Fibroblast of upper back skin (primary cell): ENCODE results near the gene CCR4.
"Not testable (repeated sequence)": the region's sequence is repeated elsewhere in the genome, so short reads cannot be mapped to it uniquely, and the experiment has no call there.

ENCODE experiments used
- DNase-seq: peaks from one replicate; pipeline ENCODE4 v3.0.0-alpha.2; 2013

The CCR4 gene

DNA sequence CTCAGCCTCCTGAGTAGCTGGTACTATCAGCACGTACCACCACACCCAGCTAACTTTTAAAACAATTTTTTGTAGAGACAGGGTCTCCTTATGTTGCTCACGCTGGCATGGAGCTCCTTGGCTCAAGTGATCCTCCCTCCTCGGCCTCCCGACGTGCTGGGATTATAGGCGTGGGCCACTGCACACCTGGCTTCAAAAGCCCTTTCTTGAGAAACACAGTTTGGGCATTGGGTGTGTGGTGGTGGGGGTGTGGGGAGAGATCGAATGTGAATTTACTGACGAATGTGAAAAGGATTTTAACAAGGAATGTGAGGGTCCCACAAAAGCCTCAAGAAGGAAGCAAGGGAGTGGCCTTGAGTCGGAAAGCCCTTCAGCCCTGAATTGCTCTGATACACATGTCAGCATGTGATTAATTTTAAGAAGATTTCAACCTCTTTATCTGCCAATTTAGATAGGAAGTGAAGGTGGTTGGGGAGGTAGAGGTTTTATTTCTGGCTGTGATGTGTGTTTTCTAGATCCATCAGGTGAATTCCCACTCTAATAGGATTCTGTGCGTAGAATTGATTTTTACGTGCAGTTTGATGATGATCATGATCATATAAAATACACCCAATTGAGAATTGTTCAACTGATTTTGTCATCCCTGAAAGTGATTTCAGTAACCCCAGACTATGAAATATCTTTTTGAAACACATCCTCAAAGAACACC is 1.1 kb downstream of the CCR4 start:
- DNase-seq, result no peak

DNA sequence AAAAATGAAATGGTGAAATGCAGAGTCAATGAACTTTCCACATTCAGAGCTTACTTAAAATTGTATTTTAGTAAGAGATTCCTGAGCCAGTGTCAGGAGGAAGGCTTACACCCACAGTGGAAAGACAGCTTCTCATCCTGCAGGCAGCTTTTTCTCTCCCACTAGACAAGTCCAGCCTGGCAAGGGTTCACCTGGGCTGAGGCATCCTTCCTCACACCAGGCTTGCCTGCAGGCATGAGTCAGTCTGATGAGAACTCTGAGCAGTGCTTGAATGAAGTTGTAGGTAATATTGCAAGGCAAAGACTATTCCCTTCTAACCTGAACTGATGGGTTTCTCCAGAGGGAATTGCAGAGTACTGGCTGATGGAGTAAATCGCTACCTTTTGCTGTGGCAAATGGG is 3.1 kb downstream of the CCR4 start:
- DNase-seq, result no peak

DNA sequence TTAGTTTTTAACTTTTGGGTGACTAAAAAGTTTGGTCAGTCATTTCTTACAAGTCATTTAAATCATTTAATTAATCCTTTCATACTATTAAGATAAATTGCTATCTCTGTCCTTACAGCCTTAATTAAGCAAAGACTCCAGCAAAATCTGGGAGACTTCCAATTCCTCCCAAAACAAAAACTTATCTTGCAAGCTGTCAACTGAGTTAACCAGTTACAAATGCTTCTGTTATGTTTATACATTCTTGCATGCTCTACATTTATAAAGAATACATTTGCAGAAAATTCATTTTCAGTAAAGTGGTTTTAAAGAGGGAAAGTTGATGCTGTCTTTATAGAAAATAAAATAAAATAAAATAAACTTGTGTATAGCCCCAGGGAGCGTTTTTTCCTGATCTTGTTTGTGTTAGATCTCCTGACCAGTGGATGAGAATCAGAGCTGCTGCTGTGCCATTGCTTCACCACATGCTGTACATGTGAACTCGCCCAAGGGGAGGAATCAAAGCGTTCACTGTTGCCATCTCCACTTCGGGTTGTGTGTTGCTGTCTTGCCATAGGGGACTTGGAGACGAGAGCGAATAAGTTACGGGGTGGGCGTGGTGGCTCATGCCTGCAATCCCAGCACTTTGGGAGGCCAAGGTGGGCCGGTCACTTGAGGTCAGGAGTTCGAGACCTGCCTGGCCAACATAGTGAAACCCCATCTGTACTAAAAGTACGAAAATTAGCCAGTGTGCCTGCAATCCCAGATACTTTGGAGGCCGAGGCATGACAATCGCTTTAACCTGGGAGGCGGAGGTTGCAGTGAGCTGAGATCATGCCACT is 5.5 kb downstream of the CCR4 start:
- DNase-seq, result peak; percentile 6

DNA sequence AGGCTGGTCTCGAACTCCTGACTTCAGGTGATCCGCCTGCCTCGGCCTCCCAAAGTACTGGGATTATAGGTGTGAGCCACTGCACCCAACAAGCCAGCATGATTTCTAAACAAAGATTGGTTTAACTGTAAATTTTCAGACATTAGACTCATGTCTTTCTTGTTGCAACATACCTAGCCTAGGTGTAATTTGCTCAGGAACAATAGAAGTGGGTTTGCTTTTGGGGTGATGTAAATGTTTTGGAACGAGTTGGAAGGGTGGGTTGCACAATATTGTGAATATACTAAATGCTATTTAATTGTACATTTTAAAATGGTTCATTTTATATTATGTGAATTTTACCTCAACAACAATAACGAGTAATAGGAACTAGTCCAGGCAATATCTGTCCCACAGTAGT is 7.1 kb downstream of the CCR4 start:
- DNase-seq, result no peak

DNA sequence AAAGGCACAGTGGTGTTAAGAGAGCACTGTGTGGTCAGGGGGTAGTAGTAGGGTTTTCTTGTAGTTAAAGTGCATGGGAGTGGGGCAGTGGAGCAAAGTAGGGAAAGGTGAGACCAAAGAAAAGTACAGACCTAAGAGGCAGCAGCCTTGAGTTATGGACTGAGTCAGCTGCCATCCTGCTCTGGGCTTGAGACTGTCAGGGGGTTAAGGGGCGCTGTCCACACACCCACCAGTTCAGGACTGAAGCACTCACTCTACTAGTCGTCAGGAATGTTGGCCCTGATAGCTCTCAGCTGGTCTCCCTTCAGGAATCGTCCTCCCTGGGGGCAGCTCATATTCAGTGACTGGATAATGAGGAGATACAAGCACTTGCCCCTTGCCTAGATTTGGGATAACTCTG is 7.9 kb downstream of the CCR4 start:
- no peak for DNase-seq

DNA sequence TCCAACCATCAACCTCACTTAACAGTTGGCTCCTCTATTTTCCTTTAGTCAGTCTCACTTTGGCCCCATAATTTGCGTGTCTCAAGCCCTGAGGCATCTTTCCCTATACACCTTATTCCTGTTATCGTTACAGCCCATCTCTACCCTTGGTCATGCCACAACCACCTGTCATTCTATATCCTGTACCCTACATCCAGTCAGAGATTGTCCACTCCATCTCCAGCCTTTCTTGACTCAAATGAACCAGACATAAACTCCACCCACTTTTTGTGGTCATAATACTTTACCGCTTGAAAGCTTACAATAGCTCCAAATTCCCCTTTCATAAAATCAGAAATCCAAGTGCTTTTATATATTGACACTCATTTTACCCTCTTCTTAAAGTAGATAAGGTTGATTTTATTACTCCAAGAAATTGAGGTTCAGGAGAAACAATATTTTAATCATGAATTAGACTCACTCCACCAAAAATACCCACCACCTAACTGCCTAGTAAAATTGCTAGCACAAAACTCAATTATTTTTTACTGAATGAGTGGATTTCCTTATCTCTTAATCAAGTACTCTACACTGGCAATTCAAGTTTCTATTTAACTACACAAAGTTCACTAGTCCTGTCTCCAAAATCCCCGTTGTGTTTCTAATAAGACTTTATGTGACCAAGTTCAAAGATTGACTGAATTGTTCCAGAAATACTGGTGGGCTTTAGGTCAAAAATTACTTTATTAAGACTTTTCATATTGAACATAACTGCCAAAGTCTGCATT is 9.1 kb downstream of the CCR4 start:
- no peak for DNase-seq

DNA sequence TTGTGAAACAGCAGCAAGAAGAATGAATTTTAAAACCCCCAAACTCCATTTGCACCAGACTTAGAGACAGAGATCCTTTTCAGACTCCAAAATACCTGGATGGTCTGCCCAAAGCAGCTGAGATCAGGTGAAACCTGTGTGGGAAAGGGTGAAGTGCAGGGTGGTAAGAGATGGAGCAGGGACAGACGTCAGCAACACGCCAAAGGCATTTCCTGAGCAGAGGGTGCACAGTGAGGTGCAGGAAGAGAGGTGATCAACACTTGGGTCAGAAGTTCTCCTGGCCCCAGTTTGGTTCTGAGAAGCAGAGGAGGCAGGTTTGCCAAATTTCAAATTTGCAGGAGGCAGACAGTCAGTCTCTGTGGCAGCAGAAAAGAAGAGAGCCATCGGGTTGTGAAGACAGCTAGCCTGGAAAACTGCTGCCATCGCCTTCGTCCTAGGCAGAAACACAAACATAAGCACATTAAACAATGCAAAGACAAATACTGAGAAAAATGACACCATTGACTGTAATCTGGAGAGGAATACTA is 9.8 kb downstream of the CCR4 start:
- no peak for DNase-seq

DNA sequence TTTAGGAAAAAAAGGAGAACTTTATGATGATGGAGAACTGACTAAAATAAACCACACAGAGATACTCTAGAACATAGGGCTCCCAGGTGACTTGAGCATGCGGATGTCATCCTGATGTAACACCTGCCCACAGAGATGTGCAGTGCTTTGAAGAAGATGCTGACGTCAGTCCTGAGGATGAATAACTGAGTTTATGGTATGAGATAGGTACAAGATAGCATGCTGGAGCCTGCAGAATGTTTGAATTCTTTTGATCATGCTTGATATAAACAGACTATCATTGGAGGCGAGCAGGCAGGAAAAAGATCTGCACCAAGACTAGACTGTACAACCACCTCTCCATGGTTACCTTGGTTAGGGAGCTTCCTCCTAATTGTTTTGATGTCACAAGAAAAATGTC is 12.4 kb downstream of the CCR4 start:
- DNase-seq, result no peak

DNA sequence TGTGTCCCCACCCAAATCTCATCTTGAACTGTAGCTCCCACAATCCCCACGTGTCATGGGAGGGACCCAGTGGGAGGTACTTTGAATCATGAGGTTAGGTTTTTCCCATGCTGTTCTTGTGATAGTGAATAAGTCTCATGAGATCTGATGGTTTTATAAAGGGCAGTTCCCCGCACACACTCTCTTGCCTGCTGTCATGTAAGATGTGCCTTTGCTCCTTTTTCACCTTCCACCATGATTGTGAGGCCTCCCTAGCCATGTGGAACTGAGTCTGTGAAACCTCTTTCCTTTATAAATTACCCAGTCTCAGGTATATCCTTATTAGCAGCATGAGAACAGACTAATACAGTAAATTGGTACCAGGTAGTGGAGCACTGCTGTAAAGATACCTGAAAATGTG is 13.3 kb downstream of the CCR4 start:
- DNase-seq, result not testable (repeated sequence)

DNA sequence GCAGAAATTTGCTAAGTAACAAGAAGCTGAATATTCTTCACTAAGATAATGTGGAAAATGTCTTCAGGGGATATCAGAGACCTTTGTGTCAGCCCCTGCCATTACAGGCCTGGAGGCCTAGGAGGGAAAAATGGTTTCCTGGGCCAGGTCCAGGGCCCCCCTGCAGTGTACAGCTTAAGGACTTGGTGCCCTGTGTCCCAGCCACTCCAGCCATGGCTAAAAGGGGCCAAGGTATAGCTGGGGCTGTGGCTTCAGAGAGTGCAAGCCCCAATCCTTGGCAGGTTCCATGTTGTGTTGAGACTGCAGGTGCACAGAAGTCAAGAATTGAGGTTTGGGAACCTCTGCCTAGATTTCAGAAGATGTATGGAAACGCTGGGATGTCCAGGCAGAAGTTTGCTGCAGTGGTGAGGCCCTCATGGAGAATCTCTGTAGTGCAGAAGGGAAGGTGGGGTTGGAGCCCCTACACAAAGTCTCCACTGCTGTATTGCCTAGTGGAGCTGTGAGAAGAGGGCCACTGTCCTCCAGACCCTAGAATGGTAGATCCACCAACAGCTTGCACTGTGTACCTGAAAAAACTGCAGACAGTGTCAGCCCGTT is 14.3 kb downstream of the CCR4 start:
- not testable (repeated sequence) for DNase-seq

DNA sequence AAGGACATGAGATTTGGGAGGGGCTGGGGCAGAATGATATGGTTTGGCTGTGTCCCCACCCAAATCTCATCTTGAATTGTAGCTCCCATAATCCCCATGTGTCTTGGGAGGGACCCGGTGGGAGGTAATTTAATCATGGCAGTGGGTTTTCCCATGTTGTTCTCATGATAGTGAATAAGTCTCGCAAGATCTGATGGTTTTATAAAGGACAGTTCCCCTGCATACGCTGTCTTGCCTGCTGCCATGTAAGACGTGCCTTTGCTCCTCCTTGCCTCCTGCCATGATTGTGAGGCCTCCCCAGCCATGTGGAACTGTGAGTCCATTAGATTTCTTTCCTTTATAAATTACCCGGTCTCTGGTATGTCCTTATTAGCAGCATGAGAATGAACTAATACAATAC is 15.2 kb downstream of the CCR4 start:
- DNase-seq, result not testable (repeated sequence)

DNA sequence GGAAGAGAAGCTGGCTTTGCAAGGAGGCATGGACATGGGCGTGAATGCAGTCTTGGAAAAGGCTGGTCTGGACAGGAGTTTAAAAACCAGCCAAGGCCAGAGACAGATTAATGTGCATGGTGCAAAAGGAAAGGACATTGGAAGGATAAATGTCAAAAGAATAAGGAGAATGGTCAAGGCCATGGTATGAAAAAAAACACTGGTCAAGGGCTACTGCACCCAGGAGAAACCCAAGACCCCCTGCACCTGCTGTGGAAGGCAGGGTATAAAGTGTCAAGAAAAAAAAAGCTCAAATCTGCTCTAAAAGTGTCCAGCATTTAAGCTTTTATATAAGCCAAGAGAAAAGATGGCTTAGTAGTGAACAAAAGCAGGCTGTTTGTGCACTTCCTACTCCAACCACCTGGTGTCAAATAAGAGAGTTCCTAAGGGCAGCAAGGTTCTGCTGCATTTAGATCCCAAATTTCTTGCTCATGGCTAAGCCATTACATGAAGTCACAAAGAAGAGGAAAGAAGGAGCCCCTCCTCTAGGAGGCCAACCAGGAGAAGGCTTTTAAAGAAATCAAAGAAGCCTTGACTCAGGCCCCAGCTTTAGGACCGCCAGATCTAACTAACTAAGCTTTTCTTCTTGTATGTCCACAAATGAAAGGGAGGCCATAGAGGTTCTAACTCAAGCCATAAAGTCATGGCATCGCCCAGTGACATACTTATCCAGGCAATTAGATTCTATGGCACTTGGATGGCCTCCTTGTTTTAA is 16.9 kb downstream of the CCR4 start:
- no peak for DNase-seq

DNA sequence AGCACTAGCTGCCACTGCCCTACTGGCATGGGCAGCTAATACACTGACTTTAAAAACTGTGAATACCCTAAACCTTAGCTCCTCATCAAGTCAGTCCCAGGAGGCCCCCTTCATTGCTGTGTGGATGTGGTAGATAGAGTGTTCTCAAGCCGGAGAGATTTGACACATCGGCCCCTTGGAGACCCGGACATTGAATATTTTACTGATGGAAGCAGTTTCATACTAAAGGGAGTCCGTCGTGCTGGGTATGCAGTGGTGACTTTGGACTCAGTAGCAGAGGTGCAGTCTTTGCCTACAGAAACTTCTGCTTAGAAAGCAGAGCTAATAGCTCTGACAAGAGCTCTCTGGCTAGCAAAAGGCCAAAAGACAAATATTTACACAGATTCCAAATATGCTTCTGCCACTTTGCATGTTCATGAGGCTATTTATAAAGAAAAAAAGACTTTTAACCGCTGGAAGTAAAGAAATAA is 17.5 kb downstream of the CCR4 start:
- DNase-seq, result no peak

DNA sequence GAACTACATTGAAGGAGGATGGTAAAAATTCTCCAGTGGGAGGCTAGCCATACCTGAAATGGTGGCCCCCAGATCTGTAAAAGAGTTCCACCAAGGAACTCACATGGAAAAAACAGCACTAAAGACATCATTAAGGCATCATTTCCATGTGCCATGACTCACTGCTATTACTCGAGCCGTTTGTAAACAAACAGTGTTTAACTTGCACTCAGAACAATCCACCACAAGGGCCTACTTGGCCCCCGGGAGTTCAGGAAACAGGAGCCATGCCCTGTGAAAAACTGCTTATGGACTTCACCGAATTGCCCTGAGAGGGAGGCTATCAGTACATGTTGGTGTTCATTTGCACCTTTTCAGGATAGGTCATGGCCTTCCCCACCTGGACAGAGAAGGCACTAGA is 18.2 kb downstream of the CCR4 start:
- DNase-seq, result no peak

DNA sequence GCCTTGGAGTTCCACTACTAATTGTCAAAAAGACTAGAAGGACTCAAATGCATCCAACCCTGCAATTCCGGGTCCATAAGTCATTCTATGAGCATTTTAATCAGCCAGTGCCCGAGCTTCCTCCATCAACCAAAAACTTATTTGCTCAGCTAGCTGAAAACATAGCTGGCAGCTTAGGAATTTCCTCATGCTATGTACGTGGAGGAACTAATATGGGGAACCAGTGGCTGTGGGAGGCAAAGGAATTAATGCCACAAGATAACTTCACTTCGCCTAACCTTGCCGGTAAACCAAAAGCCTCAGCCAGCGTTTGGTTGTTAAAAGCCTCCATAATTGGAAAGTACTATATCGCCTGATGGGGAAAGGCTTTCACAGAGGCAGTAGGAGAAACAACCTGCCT is 19.8 kb downstream of the CCR4 start:
- DNase-seq, result not testable (repeated sequence)

DNA sequence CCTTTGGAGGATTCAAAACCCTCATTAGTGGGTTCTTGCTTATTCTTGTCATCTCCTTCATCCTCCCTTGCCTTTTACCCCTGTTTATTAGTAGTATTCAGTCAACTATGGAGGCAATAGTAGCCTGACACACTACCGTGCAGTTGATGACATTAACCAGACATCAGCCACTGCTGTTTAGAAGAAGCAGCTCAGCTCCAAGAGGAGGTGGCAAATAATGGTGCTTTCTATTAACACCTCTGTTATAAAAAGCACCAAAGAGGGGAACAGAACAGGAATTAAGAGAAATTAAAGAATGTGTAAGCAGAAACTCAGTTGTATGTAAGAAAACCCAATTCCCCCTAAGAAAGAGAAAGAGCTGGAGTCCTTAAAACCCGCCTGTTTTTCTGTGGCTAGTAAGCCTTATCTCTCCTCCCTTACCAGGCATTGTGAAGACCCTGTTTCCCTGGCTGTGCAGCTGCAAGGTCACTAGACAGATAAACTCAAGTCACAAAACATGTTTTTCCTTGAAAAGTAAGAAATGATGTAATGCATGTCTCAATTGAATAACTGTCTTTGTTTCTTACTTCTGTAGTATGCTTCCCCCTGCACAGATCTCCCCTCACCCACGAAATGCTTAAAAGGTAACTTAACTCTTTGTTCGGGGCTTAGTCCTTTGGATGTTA is 21.2 kb downstream of the CCR4 start:
- no peak for DNase-seq

DNA sequence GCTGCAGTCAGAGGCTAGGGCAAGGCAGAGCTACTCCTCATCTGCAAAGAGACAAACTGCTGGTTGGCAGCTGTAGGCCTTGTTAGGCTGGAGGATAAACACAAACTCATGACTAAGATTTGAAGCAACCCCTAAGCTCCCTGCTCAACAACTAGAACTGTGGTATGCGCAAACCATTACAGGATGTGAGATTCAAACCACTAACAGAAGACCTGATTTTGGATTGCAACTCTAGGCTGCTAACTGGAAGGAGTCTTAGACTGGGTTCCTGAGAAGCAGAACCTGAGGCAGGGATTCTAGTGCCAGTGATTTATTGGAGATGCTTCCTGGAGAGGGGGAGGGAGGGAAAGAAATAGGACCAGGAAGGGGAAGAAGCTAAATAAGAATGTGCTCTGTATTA is 22.5 kb downstream of the CCR4 start:
- DNase-seq, result no peak

DNA sequence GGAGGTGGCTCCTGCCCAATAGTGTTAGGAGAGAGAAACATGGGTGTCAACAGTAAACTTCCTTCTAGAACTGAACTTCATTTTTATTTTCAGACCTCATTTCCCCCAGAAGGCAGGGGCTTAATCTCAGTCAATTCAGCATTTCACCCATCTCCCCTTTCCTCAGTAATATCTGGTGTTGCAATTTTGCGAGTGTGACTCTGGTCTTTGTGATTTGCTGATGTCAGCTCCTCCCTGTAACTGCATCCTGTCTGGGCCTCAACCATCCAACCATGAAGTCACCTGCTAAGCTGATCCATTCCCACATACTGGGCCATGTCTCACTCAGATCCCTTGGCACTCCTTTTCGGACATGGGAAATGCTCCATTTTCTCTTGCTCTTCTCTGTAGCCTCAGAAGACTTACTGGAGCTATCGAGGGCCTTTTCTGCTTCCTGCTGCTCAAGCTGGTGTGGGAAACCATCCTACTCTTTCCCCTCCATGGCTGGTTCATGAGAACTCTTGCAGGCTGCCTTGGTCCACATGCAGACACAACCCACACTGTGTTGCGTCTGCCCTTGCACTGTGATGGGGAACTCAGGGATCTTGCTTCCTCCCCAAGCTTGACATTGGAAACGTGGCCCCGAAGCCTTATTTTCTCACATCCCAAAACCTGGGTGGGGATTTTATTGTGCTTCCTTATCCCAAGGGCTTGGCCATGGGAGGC is 24.6 kb downstream of the CCR4 start:
- no peak for DNase-seq

DNA sequence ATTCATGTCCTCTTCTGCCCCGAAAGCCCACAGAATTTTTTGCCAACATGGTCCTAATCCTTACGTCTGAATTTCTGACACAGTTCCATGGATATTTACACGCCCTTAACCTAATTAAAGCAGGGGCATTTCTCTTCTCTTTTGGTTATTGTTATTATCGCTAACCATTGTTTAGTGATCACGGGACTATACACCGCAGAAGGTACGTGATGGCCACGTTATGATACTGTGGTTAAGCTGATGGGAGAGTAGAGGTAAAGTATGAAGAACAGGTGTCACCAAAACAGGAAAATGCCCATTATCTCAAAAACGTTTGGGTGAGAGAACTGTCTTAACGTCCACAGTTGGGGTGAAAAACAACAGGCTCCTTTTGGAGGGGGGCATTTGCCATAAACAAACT is 26.4 kb downstream of the CCR4 start:
- no peak for DNase-seq

DNA sequence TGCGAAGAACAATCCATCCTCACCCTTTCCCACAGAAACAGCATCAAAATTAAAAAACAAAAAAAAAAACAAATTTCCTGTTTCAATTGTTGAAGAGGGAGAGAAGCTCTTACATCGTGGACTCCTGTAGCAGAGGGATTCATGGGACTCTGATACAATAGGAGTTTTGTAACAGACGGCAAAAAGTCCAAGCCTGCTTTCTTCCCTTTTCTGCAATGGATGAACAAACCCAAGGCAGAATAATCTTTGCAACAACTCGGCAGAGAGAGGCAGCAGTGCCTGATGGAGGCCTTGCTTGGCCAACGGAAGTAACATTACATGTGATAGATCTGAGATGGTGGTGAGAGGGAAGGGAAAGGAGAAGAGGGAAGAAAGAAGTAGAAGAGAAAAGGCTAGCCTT is 26.9 kb downstream of the CCR4 start:
- no peak for DNase-seq

DNA sequence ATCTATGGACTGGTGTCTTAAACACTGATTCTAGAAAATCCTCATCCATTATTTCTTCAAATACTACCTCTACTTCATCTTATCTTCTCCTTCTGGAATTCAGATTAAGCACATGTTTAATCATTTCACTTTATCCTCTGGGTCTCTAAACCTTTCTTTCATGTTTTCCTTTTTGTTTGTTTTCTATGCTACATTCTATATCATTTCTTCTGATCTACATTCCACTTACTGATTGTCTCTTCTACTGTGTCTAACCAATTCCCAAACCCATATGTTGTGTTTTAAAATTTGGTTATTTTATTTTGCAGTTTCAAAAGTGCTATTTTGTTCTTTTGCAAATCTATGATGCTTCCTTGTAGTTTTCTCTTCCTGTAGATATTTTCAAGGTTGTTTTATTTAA is 31.7 kb downstream of the CCR4 start:
- DNase-seq, result no peak
